ENCODE data around the gene NAA11.

Gene NAA11

GRCh38 chr4:79360006-79360405 is 34.1 kb upstream of the NAA11 start:
- POLR2A ChIA-PET: no interaction called here
- DNase-seq (ENCODE audit: extremely low spot score): no peak
- CTCF ChIA-PET: interaction anchor here (0.9 kb wide), 1 partner anchor 10 kb away, joined by 3 read pairs; no protein-coding TSS in a partner anchor
- no peak for TF ChIP-seq CTCF (IDR thresholded peaks at IDR 0.05; ENCODE audit: control extremely low read depth, extremely low read depth, low read depth, missing control alignments)

DNA sequence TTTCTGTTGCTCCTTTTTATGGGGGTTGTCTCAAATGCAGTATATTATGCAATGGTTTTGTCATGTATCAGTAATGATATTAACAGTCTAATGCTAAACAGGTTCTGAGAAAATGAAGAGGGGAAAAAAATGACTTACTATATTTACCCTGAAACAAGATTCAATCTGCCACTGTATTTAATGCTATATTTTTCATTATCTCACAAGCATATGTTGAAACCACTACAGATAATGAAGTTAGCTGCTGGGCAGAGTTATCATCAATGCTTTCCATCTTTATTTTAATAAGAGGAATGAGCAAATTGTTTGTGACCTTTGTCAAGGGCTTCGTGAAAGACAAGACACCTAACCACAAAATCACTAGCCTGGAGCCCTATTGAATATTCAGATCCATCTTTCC is 32.6 kb upstream of the NAA11 start:
- DNase-seq (ENCODE audit: extremely low spot score): no peak
- ChIA-PET CTCF (no interaction called here), POLR2A (no interaction called here)
- TF ChIP-seq CTCF (IDR thresholded peaks at IDR 0.05; ENCODE audit: control extremely low read depth, extremely low read depth, low read depth, missing control alignments): no peak

GRCh38 chr4:79357365-79357764 is 31.5 kb upstream of the NAA11 start:
- ChIA-PET POLR2A (no interaction called here), CTCF (interaction anchor here (1.4 kb wide), 1 partner anchor 11 kb away, joined by 3 read pairs; no protein-coding TSS in a partner anchor)
- TF ChIP-seq CTCF (IDR thresholded peaks at IDR 0.05; ENCODE audit: control extremely low read depth, extremely low read depth, low read depth, missing control alignments): no peak
- DNase-seq (ENCODE audit: extremely low spot score): no peak

- no peak for DNase-seq (ENCODE audit: extremely low spot score)
- ChIA-PET POLR2A (no interaction called here), CTCF (no interaction called here)
- TF ChIP-seq CTCF (IDR thresholded peaks at IDR 0.05; ENCODE audit: control extremely low read depth, extremely low read depth, low read depth, missing control alignments): no peak
These were observed 27.2 kb upstream of the NAA11 start for GRCh38 chr4:79353075-79353474.

GRCh38 chr4:79348405-79348804 is 22.5 kb upstream of the NAA11 start:
- no peak for DNase-seq (ENCODE audit: extremely low spot score)
- ChIA-PET POLR2A (no interaction called here), CTCF (no interaction called here)
- TF ChIP-seq CTCF (IDR thresholded peaks at IDR 0.05; ENCODE audit: control extremely low read depth, extremely low read depth, low read depth, missing control alignments): no peak

DNA sequence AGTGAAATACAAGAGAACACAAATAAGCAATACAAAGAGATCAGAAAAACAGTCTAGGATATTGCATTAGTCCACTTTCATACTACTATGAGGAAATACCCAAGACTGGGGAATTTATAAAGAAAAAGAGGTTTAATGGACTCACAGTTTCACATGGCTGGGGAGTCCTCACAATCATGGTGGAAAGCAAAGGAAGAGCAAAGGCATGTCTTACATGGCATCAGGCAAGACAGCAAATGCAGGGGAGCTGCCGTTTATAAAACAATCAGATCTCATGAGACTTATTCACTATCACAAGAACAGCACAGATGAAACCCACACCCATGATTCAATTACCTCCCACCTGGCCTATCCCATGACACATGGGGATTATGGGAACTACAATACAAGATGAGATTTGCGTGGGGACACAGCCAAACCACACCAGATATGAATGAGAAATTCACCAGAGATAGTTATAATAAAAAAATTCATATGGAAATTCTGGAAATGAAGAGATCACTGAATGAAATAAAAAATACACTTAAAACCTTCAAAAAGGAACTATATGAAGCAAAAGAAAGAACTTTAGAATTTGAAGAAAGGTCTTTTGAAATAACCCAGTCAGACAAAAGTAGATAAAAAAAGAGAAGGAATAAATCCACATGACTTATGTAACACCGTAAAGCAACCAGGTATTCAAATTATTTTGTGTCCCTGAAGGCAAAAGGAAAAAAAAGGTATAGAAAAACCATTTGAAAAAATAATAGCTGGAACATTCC is 16.2 kb upstream of the NAA11 start:
- TF ChIP-seq CTCF (IDR thresholded peaks at IDR 0.05; ENCODE audit: control extremely low read depth, extremely low read depth, low read depth, missing control alignments): no peak
- no peak for DNase-seq (ENCODE audit: extremely low spot score)
- ChIA-PET POLR2A (no interaction called here), CTCF (interaction anchor here (1.0 kb wide), 1 partner anchor 11 kb away, joined by 3 read pairs; no protein-coding TSS in a partner anchor)
